GM19463 (cell line): Measurements from ENCODE around the gene KAT6B.

Source experiments
- ATAC-seq: cut with Tn5 transposase; IDR thresholded peaks from one replicate; pipeline ENCODE4 v1.9.1; 2021; ENCODE audit warnings: mild to moderate bottlenecking, moderate library complexity; ENCODE audit not compliant: unreplicated experiment

The KAT6B gene

DNA sequence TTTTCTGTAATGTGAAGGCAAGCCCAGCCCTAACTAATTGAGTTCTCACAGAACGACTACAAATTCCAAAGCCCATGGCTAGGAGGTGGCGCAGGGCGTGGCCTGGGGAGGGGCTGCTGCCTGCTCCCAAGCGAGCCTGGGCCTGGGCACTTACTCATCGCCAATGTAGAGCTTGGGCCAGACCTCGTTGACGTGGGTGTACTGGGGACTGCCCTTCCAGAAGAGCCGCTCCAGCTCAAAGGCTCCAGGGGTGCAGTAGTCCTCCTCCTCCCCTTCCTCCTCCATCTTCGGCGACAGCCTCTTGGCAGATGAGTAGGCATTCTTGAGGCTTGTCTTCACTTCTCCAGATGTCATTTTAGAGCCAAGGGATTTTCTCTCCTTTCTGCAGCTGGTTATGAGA, 231.8 kb downstream of the KAT6B start:
- ATAC-seq: no peak

- no peak for ATAC-seq
Observed at GRCh38 chr10:75061709-75062505, 235.5 kb downstream of the KAT6B start.

GRCh38 chr10:75062506-75063299, 236.3 kb downstream of the KAT6B start:
- no peak for ATAC-seq

DNA sequence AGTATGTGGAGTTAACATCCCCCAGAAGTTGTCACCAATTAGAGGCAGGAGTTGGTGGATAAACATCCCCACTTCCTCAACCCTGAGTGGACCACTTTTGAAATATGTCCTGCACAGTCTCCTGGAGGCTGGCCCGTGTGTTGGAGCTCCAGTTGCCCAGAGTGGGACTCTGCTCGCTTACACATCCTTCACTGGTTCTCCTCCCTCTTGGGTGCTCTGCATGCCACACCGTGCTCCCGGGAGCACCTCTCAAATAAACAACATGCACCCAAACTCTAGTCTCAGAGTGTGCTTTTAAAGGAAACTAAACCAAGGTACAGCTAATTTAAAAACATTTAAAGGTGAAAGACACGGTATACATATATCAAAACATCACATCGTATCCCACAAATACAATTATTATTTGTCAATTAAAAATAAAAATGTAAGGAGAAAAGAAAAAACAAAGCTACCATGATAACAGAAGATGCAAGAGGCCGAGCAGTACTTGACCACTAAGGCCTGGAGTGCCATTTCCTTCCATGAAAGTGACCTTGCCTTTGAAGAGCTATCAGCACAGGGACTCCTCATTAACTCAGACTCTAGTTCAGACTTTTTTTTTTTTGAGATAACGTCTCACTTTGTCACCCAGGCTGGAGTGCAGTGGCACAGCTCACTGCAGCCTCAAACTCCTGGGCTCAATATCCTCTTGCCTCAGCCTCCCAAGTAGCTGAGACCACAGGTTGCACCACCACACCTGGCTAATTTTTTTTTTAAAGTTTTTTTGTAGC, 237.2 kb downstream of the KAT6B start:
- ATAC-seq: no peak

DNA sequence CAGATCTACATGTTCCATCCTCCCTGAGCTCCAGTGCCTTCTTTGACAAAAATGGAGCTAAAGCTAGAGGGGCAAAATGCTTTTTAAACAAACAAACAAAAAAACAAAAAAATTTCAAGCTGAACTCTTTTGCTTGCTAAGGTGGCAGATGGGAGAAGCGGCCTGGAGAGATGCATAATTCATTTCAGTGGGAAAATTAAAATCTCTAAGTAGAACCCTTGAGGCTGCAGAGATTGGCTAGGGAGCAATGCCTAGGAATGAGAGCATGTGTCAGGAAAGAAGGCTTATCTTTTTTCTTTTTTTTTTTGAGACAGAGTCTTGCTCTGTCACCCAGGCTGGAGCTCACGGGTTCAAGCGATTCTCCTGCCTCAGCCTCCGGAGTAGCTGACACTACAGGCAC, 238.7 kb downstream of the KAT6B start:
- ATAC-seq: no peak

GRCh38 chr10:75066271-75066670, 239.9 kb downstream of the KAT6B start:
- ATAC-seq: no peak

- ATAC-seq: no peak
Observed at GRCh38 chr10:75067272-75067671, 240.9 kb downstream of the KAT6B start.

DNA sequence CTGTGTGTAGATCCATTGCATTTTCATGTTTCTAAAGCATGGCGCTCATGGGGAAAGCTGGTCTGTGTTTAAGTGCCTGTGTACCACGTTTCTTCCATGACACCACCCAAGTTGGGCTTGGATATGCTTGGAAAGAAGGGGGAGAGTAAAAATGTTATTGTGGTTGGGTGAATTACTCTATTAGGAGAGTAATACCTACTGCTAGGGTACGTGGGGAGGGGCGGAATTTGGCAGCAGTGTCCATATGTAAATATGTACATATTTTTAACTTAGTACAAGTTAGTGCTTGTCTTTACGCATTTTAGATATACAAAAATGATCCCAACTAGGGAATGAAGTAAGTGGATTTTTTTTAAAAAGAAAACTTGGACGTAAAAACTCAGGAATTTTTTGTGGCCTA, 242.1 kb downstream of the KAT6B start:
- no peak for ATAC-seq

DNA sequence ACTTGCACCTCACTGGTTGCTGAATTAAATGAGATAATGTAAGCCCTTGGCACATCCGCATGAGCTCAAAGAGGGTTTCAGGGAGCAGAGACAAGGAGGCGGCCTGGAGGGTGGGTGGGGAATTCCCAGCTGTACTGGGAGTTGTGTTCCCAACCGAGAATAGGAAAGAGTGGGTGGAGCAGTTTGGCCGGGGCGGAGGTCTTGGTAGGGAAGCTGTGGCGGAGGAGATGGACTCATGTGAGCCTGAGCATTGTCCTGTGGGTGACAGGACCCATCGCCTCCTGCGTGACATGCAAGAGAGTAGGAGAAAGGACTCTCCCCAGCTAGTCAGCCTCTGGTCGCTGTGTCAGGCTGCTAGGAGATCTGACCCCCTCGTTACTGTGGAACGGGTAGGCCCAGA, 244.1 kb downstream of the KAT6B start:
- ATAC-seq: no peak

- ATAC-seq: no peak
Observed at GRCh38 chr10:75070961-75071428, 244.6 kb downstream of the KAT6B start.

DNA sequence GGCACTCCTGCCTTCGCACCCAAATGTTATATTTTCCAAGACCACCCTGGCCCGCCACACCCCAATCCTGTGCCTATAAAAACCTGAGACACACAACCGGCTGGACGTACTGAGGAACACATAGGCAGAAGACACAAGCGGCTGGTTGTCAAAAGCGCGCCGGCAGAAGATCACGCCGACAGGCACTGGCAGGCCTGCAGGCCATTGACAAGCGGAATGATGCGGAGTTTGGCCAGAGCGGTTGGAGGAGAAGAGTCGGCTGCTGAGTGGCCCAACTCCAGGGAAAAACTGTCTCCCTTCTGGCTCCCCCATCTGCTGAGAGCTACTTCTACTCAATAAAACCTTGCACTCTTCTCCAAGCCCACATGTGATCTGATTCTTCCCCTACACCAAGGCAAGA, 245.4 kb downstream of the KAT6B start:
- no peak for ATAC-seq

- no peak for ATAC-seq
Observed at GRCh38 chr10:75072727-75073126, 246.3 kb downstream of the KAT6B start.

- no peak for ATAC-seq
Observed at GRCh38 chr10:75073442-75073841, 247.0 kb downstream of the KAT6B start.

DNA sequence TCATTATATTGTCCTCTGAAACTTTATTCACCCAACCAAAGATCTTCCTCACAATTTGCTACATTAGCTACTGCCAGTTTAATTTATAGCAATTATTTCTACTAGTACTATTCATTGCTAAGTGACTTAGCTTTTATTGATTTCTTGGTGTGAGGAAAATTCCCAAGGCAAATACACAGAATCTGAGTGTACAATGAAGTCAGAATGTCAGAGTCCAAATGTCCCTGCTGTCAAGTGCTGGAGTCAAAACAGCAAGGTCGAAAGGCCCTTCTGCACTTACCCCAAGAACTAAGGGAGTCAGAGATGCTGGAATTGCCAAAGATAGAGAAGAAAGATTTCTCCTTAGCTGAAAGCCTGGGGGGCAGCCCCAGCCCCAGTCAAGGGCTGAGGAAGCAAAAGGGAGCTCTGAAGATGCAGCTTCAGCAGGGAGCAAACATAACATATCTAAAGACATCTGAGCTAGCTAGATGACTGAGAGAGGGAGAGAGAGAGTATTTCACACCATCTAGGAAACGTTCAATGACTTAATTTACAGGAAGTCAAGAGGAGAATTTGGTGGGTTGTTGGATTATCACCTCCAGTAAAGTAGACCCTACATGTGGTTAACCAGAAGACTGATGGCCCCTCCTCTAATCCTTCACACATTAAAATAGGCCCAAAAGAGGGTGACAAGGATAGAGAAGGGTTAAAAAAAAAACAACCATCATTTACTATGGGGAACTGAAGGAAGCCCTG, 248.5 kb downstream of the KAT6B start:
- no peak for ATAC-seq

DNA sequence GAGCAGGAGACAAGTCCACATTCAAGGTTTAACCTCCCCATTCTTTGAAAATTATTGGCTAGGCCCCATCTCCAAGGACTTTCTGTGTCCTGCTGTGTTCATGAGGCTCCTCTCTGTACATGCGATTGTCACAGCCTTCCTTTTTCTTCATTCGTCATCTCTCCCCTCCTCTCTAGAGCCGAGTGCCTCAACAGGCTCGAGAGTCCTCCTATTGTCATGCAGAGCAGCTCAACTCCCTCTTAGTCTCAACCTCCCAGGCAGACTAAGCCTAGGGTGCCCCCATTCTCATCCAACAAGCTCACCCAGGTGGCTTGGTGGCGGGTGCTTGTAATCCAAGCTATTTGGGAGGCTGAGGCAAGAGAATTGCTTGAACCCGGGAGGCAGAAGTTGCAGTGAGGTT, 249.9 kb downstream of the KAT6B start:
- ATAC-seq: no peak

DNA sequence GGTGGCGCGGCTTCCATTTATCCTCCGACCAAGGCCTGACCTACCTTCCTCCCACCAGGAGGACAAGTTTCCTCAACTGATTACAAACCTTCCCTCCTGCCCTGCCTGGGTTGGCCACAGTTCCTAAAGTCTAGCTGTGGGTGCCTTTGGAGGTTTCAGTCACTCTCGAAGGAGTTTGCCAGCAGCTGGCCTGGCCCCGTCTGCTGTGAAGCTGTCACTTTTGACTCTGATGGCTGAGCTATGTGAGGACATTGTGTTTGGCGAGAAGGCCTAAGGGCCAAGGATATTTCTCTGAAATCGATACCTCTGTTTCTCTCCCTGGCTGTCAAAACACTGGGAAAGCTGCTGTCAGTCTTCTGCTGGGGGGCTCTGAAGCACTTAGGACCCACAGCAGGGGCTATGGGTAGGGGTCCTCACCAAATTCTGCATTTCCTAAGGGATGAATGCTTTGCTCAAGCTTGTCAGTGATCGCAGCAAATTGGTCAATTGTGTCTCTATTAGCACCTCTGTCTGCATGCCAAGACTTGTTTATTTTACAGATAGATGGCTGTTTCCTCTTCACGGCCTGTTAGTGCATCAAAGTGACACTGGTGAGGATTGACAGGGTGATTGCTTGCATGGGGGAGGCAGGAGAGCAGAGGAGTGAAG, 253.2 kb downstream of the KAT6B start:
- ATAC-seq: no peak

GRCh38 chr10:75080554-75080953, 254.2 kb downstream of the KAT6B start:
- no peak for ATAC-seq

- ATAC-seq: no peak
Observed at GRCh38 chr10:75081379-75081778, 255.0 kb downstream of the KAT6B start.
